ENCODE measurements around the gene LNX1.

Gene LNX1

GRCh38 chr4:53453385-53453784, 137.9 kb downstream of the LNX1 start:
- H3K4me3 ChIP-seq (ENCODE audit: control insufficient read depth, low read depth, low read length) = no peak overlapping the region
- TF ChIP-seq CTCF (IDR thresholded peaks at IDR 0.05; ENCODE audit: control insufficient read depth, insufficient read depth, low read depth, low read length, missing control alignments) = no peak
- no peak for DNase-seq (ENCODE audit: low read depth)

- no peak for DNase-seq (ENCODE audit: low read depth)
- no peak for TF ChIP-seq CTCF (IDR thresholded peaks at IDR 0.05; ENCODE audit: control insufficient read depth, insufficient read depth, low read depth, low read length, missing control alignments)
- no peak overlapping the region for H3K4me3 ChIP-seq (ENCODE audit: control insufficient read depth, low read depth, low read length)
These were observed 140.5 kb downstream of the LNX1 start for GRCh38 chr4:53450773-53451172.

GRCh38 chr4:53444954-53445353, 146.3 kb downstream of the LNX1 start:
- no peak for TF ChIP-seq CTCF (IDR thresholded peaks at IDR 0.05; ENCODE audit: control insufficient read depth, insufficient read depth, low read depth, low read length, missing control alignments)
- no peak overlapping the region for H3K4me3 ChIP-seq (ENCODE audit: control insufficient read depth, low read depth, low read length)
- DNase-seq (ENCODE audit: low read depth) = no peak

GRCh38 chr4:53441564-53441963, 149.7 kb downstream of the LNX1 start:
- no peak for TF ChIP-seq CTCF (IDR thresholded peaks at IDR 0.05; ENCODE audit: control insufficient read depth, insufficient read depth, low read depth, low read length, missing control alignments)
- DNase-seq (ENCODE audit: low read depth) = no peak
- H3K4me3 ChIP-seq (ENCODE audit: control insufficient read depth, low read depth, low read length) = no peak overlapping the region

GRCh38 chr4:53436251-53436650, 155.0 kb downstream of the LNX1 start:
- TF ChIP-seq CTCF (IDR thresholded peaks at IDR 0.05; ENCODE audit: control insufficient read depth, insufficient read depth, low read depth, low read length, missing control alignments) = no peak
- no peak for DNase-seq (ENCODE audit: low read depth)
- H3K4me3 ChIP-seq (ENCODE audit: control insufficient read depth, low read depth, low read length) = no peak overlapping the region

GRCh38 chr4:53432528-53433424, 158.5 kb downstream of the LNX1 start:
- TF ChIP-seq CTCF (IDR thresholded peaks at IDR 0.05; ENCODE audit: control insufficient read depth, insufficient read depth, low read depth, low read length, missing control alignments) = no peak
- no peak for DNase-seq (ENCODE audit: low read depth)

More at GRCh38 chr4:53432528-53433424, 158.5 kb downstream of the LNX1 start:
- H3K4me3 ChIP-seq (ENCODE audit: control insufficient read depth, low read depth, low read length) = no peak overlapping the region

Measured in AG09309 (cell line).